ENCODE measurements around the gene AUTS2.

Gene AUTS2

GRCh38 chr7:69598081-69598486 lies at the start of gene AUTS2:
Gene AUTS2 (plus strand): TSS chr7:69598475. CDS start chr7:69599654, 1,179 bp downstream.
- H3K4me3 ChIP-seq (ENCODE audit: low read depth, low read length), result peak within 1 kb of the TSS; percentile 78
- no peak for TF ChIP-seq CTCF (IDR thresholded peaks at IDR 0.05; ENCODE audit: borderline replicate concordance, insufficient read depth, low read depth, low read length)

DNA sequence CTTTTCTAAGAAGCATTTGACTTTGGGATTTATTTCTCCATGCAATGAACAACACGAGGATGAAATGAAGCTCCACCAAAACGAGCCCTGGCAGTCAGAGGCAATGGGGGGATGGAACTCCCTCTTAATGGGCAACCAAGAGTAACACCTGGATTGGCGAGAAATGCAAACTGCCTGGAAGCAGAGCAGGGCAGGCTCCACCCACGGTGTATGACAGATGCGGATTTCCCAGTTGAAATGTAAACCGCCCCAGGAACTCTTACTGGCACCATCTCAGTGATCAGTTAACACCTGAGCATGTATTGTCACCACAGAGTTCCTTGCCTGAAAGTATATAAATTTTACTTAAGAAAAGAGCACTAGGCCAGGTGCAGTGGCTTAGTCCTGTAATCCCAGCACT lies 47.3 kb upstream of the AUTS2 start:
- H3K4me3 ChIP-seq (ENCODE audit: low read depth, low read length), result no peak overlapping the region
- TF ChIP-seq CTCF (IDR thresholded peaks at IDR 0.05; ENCODE audit: borderline replicate concordance, insufficient read depth, low read depth, low read length), result no peak

GRCh38 chr7:69553190-69553589 lies 45.1 kb upstream of the AUTS2 start:
- no peak for TF ChIP-seq CTCF (IDR thresholded peaks at IDR 0.05; ENCODE audit: borderline replicate concordance, insufficient read depth, low read depth, low read length)

GRCh38 chr7:69561266-69561960 lies 36.9 kb upstream of the AUTS2 start:
- TF ChIP-seq CTCF (IDR thresholded peaks at IDR 0.05; ENCODE audit: borderline replicate concordance, insufficient read depth, low read depth, low read length), result no peak
- H3K4me3 ChIP-seq (ENCODE audit: low read depth, low read length), result no peak overlapping the region

More at GRCh38 chr7:69553190-69553589, 45.1 kb upstream of the AUTS2 start:
- no peak overlapping the region for H3K4me3 ChIP-seq (ENCODE audit: low read depth, low read length)

DNA sequence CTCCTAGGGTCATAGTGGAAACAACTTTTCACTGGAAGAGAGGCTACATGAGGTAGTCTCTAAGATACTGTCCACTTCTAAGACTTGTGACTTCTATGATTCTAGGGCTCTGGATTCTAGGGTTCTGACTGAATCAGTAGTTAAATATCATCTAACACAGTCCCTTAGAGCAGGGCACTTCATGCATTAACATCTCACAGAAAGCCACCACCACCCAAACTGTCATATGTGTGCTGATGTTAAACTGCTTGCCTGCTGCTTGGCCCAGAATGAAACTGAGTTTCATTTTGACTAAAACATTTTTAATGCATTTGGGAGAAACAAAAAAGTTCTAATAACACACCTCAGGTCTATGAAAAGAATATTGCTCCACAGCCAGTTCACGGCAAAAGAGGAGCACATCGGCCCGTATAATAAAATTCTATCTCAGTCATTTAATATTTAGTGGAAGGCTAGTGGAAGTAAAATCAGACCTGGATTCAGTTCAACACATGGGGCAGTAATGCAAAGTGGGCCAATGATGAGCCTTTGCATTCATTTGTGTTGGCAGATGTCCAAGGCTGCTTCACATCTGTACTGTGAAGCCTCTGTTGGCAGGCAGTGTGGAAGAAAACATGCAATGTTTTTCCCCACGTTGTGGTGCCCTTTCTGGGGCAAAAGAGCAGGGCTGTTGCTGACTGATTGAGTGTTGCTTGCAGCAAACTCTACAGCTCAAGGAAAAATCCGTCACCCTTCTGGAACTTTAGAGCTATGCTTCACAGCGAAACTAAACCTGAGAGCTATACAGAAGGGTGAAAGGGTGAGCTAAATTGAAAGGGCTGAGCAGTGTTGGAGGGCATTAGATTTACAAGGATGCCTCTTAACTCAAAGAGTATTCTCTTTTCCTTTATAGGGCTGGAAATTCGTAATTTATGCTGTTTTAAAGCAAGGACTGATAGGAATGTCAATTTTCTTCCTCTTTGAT lies 33.5 kb upstream of the AUTS2 start:
- no peak for TF ChIP-seq CTCF (IDR thresholded peaks at IDR 0.05; ENCODE audit: borderline replicate concordance, insufficient read depth, low read depth, low read length)
- H3K4me3 ChIP-seq (ENCODE audit: low read depth, low read length), result no peak overlapping the region

DNA sequence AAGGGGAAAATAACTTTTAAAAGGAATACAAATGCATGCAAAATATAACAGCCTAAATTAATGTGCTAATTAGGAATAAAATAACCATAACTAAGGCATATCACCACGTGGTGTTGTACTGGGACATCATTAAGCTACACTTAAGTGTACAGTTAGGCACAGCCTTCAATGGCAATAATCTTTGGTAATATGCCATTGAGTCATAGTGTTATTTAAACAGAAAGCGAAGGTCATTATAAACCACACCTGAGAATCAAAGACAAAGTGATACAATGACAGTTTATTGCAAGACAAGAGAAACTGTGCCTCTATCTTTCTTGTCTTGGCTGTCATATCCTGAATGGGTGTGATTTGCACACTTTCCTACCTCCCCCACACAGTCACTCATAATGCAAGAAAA lies 30.5 kb upstream of the AUTS2 start:
- no peak overlapping the region for H3K4me3 ChIP-seq (ENCODE audit: low read depth, low read length)
- TF ChIP-seq CTCF (IDR thresholded peaks at IDR 0.05; ENCODE audit: borderline replicate concordance, insufficient read depth, low read depth, low read length), result no peak

Data from GM12875 (cell line).